ENCODE data around the gene FLNB. TPM values are rescaled to one million over a fixed set of nuclear protein-coding genes. Genes with fewer than 3 reads are reported as not detected.

Gene FLNB
- total and polyA plus RNA-seq, 2 of the 4 experiments (the other 2 are of a cell fraction), result 78.0 to 136 TPM

GRCh38 chr3:58104151-58104550 is 95.9 kb downstream of the FLNB start:
- DNase-seq, result no peak
- Histone ChIP-seq H2BK20ac (ENCODE audit: low read depth, low read length) (no peak overlapping the region), H3K14ac (replicated peaks; ENCODE audit: low read depth, low read length) (no peak overlapping the region), H3K9me3 (ENCODE audit: control insufficient read depth, insufficient read depth, low read length) (no peaks in the 10 kb centered on the region), H3K9me1 (ENCODE audit: insufficient read depth, low read length) (peaks cover 8% of the 10 kb centered on the region; the same call in 1 of the 2 replicates), H3K4ac (ENCODE audit: low read depth, low read length) (no peak overlapping the region), H4K8ac (ENCODE audit: low read depth in 2 of 2, low read length in 2 of 2) (no peak overlapping the region), H4K91ac (ENCODE audit: insufficient read depth, low read depth, low read length) (no peak overlapping the region), H2BK120ac (ENCODE audit: low read depth, low read length) (no peak overlapping the region), H3K27me3 (ENCODE audit: control insufficient read depth, insufficient read depth, low read length) (no peaks in the 10 kb centered on the region), H3K9ac (ENCODE audit: low read depth, low read length) (no peak overlapping the region), H3K4me1 (ENCODE audit: control insufficient read depth, insufficient read depth, low read length) (no peaks in the 10 kb centered on the region), H3K18ac (ENCODE audit: low read depth, low read length) (no peak overlapping the region), H2BK15ac (ENCODE audit: low read depth, low read length) (no peak overlapping the region), H2AK5ac (ENCODE audit: low read depth, low read length) (no peak overlapping the region), H3K23ac (ENCODE audit: low read depth, low read length) (no peak overlapping the region), H3K36me3 (ENCODE audit: control insufficient read depth, insufficient read depth, low read length) (peaks cover 69% of the 10 kb centered on the region), H3K27ac (ENCODE audit: insufficient read depth, low read length) (no peak overlapping the region), H3K79me1 (ENCODE audit: low read depth in 1 of 2, low read length in 2 of 2) (peaks cover 49 to 65% of the 10 kb centered on the region in 2 experiments), H4K5ac (ENCODE audit: low read depth, low read length) (no peak overlapping the region), H3K4me3 (ENCODE audit: insufficient read depth, low read depth, low read length) (no peak overlapping the region), H2AFZ (replicated peaks; ENCODE audit: low read length, poor library complexity) (no peak overlapping the region), H2AK9ac (replicated peaks; ENCODE audit: low read depth, low read length, poor library complexity) (no peak overlapping the region), H3K56ac (ENCODE audit: extremely low read depth, insufficient read depth, low read length) (no peak overlapping the region), H4K20me1 (ENCODE audit: insufficient read depth, low read length) (peaks cover 9% of the 10 kb centered on the region), H2BK5ac (ENCODE audit: low read depth, low read length, poor library complexity, severe bottlenecking) (no peak overlapping the region), H3K4me2 (ENCODE audit: low read depth, low read length) (no peak overlapping the region)
- CTCF ChIA-PET, result no interaction called here
- dilution Hi-C loops (cut with HindIII; ENCODE audit: low sequenced_read_pairs, unreplicated experiment) (no loop called here), in situ Hi-C loops (cut with MboI; ENCODE audit: low sequenced_read_pairs) (no loop called here), intact Hi-C loops (cut with micrococcal nuclease) (no loop called here)
- no TSS peak for BruUV-seq (replicated peaks)
- 78% methylated on average over 6 of the region's 8 CpGs; no CpG with 5 or more reads in 1 of the 2 experiments for WGBS, 2 experiments (ENCODE audit: extremely low coverage in 2 of 2, insufficient read length in 1 of 2)
- TF ChIP-seq RAD21 (IDR thresholded peaks at IDR 0.05; ENCODE audit: low read length) (no peak), MAFK (IDR thresholded peaks at IDR 0.05; ENCODE audit: low read depth, low read length) (no peak), MAZ (IDR thresholded peaks at IDR 0.05; ENCODE audit: borderline replicate concordance, low read depth, low read length) (no peak), BHLHE40 (IDR thresholded peaks at IDR 0.05; ENCODE audit: low read depth, low read length) (no peak), FOS (IDR thresholded peaks at IDR 0.05; ENCODE audit: low read depth, low read length) (no peak), CHD1 (IDR thresholded peaks at IDR 0.05; ENCODE audit: low read depth, low read length) (no peak), RCOR1 (IDR thresholded peaks at IDR 0.05; ENCODE audit: insufficient replicate concordance, low read length) (no peak), SMC3 (IDR thresholded peaks at IDR 0.05; ENCODE audit: low read depth, low read length) (no peak), NFE2L2 (IDR thresholded peaks at IDR 0.05; ENCODE audit: low read depth, low read length) (no peak)
- TF ChIP-seq, protein P1, sequence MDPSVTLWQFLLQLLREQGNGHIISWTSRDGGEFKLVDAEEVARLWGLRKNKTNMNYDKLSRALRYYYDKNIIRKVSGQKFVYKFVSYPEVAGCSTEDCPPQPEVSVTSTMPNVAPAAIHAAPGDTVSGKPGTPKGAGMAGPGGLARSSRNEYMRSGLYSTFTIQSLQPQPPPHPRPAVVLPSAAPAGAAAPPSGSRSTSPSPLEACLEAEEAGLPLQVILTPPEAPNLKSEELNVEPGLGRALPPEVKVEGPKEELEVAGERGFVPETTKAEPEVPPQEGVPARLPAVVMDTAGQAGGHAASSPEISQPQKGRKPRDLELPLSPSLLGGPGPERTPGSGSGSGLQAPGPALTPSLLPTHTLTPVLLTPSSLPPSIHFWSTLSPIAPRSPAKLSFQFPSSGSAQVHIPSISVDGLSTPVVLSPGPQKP (IDR thresholded peaks at IDR 0.05; ENCODE audit: borderline replicate concordance, low read depth, low read length), result no peak
- ATAC-seq (ENCODE audit: low read depth), result no peak
- POLR2A ChIA-PET (ENCODE audit: unreplicated experiment), result no interaction called here
